Activated T-cell treated with anti-CD3 and anti-CD28 coated beads, Interleukin-2, amount 50 U/mL, for 72 hours (primary cell): Measurements from ENCODE around the gene NOB1. TPM values are rescaled to one million over a fixed set of nuclear protein-coding genes. Genes with fewer than 3 reads are reported as not detected.
"Not testable (repeated sequence)": the region's sequence is repeated elsewhere in the genome, so short reads cannot be mapped to it uniquely, and the experiment has no call there.

Experiments used
- ATAC-seq, 2 donors: fragments of 150-1000 bp; cut with Tn5 transposase; replicated peaks in 1 of 2; 2 replicates each; pipeline ENCODE4 v1.10.0; 2021; ENCODE audit warnings: moderate library complexity in 2 of 2, mild to moderate bottlenecking in 1 of 2
- DNase-seq, 2 donors: peaks; one replicate each; pipeline ENCODE4 v3.0.0; 2021 to 2022; ENCODE audit warnings: mixed read lengths in 1 of 2
- H3K27ac Mint-ChIP-seq: one replicate; pipeline ENCODE4 v1.8.0; 2022; ENCODE audit warnings: mild to moderate bottlenecking, moderate library complexity, mixed read lengths
- H3K27me3 Mint-ChIP-seq: one replicate; pipeline ENCODE4 v1.8.0; 2022; ENCODE audit warnings: low read depth, mixed read lengths
- H3K36me3 Mint-ChIP-seq, 2 donors: one replicate each; pipeline ENCODE4 v1.8.0; 2022; ENCODE audit warnings: mixed read lengths in 2 of 2, mild to moderate bottlenecking in 1 of 2; ENCODE audit not compliant: insufficient read depth in 2 of 2
- H3K4me1 Mint-ChIP-seq: one replicate; pipeline ENCODE4 v1.8.0; 2022; ENCODE audit warnings: low read depth, mixed read lengths
- H3K4me3 Mint-ChIP-seq, 2 donors: one replicate each; pipeline ENCODE4 v1.8.0; 2022; ENCODE audit warnings: mild to moderate bottlenecking in 2 of 2, mixed read lengths in 2 of 2, moderate library complexity in 2 of 2
- H3K9me3 Mint-ChIP-seq, 2 donors: one replicate each; pipeline ENCODE4 v1.8.0; 2022; ENCODE audit warnings: mixed read lengths in 2 of 2
- total RNA-seq, 2 donors: library from RNA; stranded (reverse); gene quantifications; one replicate each; pipeline ENCODE4 v1.2.3, GENCODE V29; 2022

The NOB1 gene
- total RNA-seq, 2 donors from 2014 or later = 135 to 152 TPM

DNA sequence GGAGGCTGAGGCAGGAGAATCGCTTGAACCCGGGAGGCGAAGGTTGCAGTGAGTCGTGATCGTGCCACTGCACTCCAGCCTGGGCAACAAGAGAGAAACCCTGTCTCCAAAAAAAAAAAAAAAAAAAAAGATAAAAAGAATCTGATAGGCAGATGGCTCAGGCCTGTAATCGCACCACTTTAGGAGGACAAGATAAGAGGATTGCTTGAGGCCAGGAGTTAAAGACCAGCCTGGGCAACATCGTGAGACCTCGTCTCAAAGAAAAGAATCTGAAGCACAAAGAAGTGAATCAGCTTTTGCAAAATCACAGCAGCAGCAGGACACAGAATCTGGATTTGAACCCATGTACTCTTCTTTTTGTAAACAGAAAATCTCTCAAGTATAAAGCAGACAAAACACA, 7.6 kb downstream of the NOB1 start:
- H3K4me1 Mint-ChIP-seq = peaks cover 3% of the 10 kb centered on the region
- no peak overlapping the region for H3K27ac Mint-ChIP-seq

DNA sequence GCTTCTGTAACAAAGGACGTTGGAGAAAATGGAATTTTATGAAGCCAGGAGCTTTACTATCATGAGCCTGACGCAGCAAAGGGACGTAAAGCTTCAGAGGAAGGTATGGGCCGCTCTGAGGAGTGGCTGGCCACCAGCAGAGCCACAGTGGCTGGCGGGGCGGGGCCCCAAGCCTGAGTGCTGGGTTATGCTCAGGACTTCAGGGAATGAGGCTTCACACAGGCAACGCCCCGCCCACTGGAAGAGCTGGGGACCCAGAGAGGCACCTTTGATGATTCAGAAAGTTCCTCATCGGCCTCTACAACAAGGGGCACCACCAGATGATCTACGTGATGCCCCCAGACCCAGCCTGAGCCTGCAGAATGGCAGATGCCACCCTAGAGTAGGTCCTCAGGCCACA, 8.8 kb downstream of the NOB1 start:
- Mint-ChIP-seq H3K4me3 (no peak overlapping the region), H3K36me3 (peaks cover 10 to 55% of the 10 kb centered on the region in 2 donors), H3K27me3 (no peaks in the 10 kb centered on the region), H3K27ac (no peak overlapping the region), H3K9me3 (no peaks in the 10 kb centered on the region), H3K4me1 (no peaks in the 10 kb centered on the region)
- no peak for DNase-seq
- no peak for ATAC-seq

More for the DNA sequence above, 7.6 kb downstream of the NOB1 start:
- Mint-ChIP-seq H3K36me3 (peaks cover 10 to 52% of the 10 kb centered on the region in 2 donors), H3K4me3 (no peak overlapping the region), H3K27me3 (no peaks in the 10 kb centered on the region), H3K9me3 (no peaks in the 10 kb centered on the region)
- DNase-seq = no peak
- ATAC-seq = no peak

GRCh38 chr16:69745232-69745612, 9.5 kb downstream of the NOB1 start:
- Mint-ChIP-seq H3K27me3 (no peaks in the 10 kb centered on the region), H3K27ac (no peak overlapping the region)

GRCh38 chr16:69744363-69745231, 10.1 kb downstream of the NOB1 start:
- H3K4me1 Mint-ChIP-seq = no peaks in the 10 kb centered on the region
- H3K27ac Mint-ChIP-seq = peak overlapping the region; percentile 23
- no peak for DNase-seq

More at GRCh38 chr16:69745232-69745612, 9.5 kb downstream of the NOB1 start:
- Mint-ChIP-seq H3K9me3 (no peaks in the 10 kb centered on the region), H3K4me1 (no peaks in the 10 kb centered on the region), H3K36me3 (peaks cover 10 to 51% of the 10 kb centered on the region in 2 donors), H3K4me3 (no peak overlapping the region)
- DNase-seq = no peak
- ATAC-seq = no peak

GRCh38 chr16:69741951-69742904, 12.5 kb downstream of the NOB1 start:
- ATAC-seq = no peak
- Mint-ChIP-seq H3K9me3 (no peaks in the 10 kb centered on the region), H3K4me3 (no peak overlapping the region), H3K27me3 (no peaks in the 10 kb centered on the region), H3K4me1 (no peaks in the 10 kb centered on the region), H3K27ac (no peak overlapping the region), H3K36me3 (peaks cover 6 to 36% of the 10 kb centered on the region in 2 donors)
- no peak for DNase-seq

More at GRCh38 chr16:69744363-69745231, 10.1 kb downstream of the NOB1 start:
- H3K4me3 Mint-ChIP-seq = no peak overlapping the region
- peaks cover 10 to 49% of the 10 kb centered on the region in 2 donors for H3K36me3 Mint-ChIP-seq
- H3K9me3 Mint-ChIP-seq = no peaks in the 10 kb centered on the region
- ATAC-seq = no peak
- no peaks in the 10 kb centered on the region for H3K27me3 Mint-ChIP-seq

DNA sequence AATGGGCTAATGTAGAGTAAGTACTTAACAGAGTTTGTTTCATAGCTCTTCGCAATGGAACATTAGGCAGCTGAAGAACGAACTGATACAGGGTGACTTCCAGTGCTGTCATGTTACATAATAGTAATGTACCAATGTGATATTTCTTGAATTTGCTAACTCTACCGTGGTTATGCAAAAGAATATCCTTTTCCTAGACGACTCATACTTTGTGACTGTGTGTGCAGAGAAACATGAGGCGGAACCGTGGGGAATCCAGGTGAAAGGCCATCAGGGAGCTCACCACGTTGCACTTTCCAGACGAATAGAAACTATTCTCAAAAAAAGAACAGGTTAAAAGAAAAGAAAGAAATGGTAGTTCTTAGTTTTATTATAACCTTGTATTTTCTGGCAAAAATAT, 13.2 kb downstream of the NOB1 start:
- H3K36me3 Mint-ChIP-seq = peaks cover 6 to 35% of the 10 kb centered on the region in 2 donors
- no peaks in the 10 kb centered on the region for H3K27me3 Mint-ChIP-seq
- ATAC-seq (no peak), DNase-seq (no peak)
- no peak overlapping the region for H3K27ac Mint-ChIP-seq
- H3K4me3 Mint-ChIP-seq = no peak overlapping the region
- no peaks in the 10 kb centered on the region for H3K9me3 Mint-ChIP-seq
- H3K4me1 Mint-ChIP-seq = no peaks in the 10 kb centered on the region

- Mint-ChIP-seq H3K27ac (no peak overlapping the region), H3K9me3 (no peaks in the 10 kb centered on the region), H3K36me3 (no peaks in the 10 kb centered on the region), H3K4me3 (no peak overlapping the region), H3K27me3 (no peaks in the 10 kb centered on the region), H3K4me1 (peaks cover 15% of the 10 kb centered on the region)
- DNase-seq (no peak), ATAC-seq (no peak)
Observed at GRCh38 chr16:69732101-69732500, 22.6 kb downstream of the NOB1 start.

DNA sequence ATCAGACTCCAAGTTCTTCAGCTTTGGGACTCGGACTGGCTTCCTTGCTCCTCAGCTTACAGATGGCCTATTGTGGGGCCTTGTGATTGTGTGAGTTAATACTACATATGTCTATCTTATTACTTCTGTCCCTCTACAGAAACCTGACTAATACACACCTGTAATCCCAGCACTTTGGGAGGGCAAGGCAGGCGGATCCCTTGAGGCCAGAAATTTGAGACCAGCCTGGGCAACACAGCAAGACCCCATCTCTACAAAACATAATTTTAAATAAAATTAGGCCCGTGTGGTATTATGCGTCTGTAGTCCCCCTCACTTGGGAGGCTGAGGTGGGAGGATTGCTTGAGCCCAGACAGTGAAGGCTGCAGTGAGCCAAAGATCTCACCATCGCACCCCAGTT, 23.4 kb downstream of the NOB1 start:
- H3K9me3 Mint-ChIP-seq, H3K27ac Mint-ChIP-seq: not testable (repeated sequence)
- peaks cover 23% of the 10 kb centered on the region for H3K4me1 Mint-ChIP-seq

DNA sequence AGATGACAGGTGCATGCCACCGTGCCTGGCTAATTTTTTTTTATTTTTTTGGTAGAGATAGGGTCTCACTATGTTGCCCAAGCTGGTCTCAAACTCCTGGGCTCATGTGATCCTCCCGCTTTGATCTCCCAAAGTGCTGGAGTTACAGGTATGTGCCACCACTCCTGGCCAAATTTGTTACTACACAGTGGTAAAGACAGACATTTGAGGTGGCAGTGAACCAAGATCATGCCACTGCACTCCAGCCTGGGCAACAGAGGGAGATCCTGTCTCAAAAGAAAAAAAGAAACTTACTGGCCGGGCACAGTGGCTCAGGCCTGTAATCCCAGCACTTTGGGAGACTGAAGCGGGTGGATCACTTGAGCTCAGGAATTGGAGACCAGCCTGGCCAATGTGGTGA, 25.7 kb downstream of the NOB1 start:
- H3K4me1 Mint-ChIP-seq = peaks cover 40% of the 10 kb centered on the region
- H3K9me3 Mint-ChIP-seq, H3K27me3 Mint-ChIP-seq, ATAC-seq, H3K27ac Mint-ChIP-seq, H3K4me3 Mint-ChIP-seq, DNase-seq, H3K36me3 Mint-ChIP-seq: not testable (repeated sequence)

More for the DNA sequence above, 23.4 kb downstream of the NOB1 start:
- not testable (repeated sequence) for H3K27me3 Mint-ChIP-seq, ATAC-seq, H3K4me3 Mint-ChIP-seq, DNase-seq, H3K36me3 Mint-ChIP-seq

GRCh38 chr16:69727916-69728270, 26.8 kb downstream of the NOB1 start:
- Mint-ChIP-seq H3K27me3 (no peaks in the 10 kb centered on the region), H3K4me1 (peaks cover 49% of the 10 kb centered on the region), H3K4me3 (peak overlapping the region in 1 of 2 donors; percentile 94), H3K36me3 (no peaks in the 10 kb centered on the region), H3K9me3 (no peaks in the 10 kb centered on the region), H3K27ac (no peak overlapping the region)
- ATAC-seq (no peak), DNase-seq (no peak)

GRCh38 chr16:69726313-69727060, 28.2 kb downstream of the NOB1 start, which contains the start of gene NQO1:
Gene NQO1, minus strand, starts transcription at chr16:69726560. Its CDS starts 121 bp downstream, at chr16:69726439.
- H3K36me3 Mint-ChIP-seq = no peaks in the 10 kb centered on the region
- DNase-seq (peak; percentile 94 to 96), ATAC-seq (peak; percentile 100)
- H3K4me3 Mint-ChIP-seq = peak within 1 kb of the TSS; percentile 94 to 98
- peaks cover 50% of the 10 kb centered on the region for H3K4me1 Mint-ChIP-seq
- no peaks in the 10 kb centered on the region for H3K9me3 Mint-ChIP-seq
- H3K27me3 Mint-ChIP-seq = no peaks in the 10 kb centered on the region
- peak within 1 kb of the TSS; percentile 94 for H3K27ac Mint-ChIP-seq

GRCh38 chr16:69725480-69726312, 29.0 kb downstream of the NOB1 start:
- H3K27ac Mint-ChIP-seq = peak overlapping the region; percentile 94
- H3K4me3 Mint-ChIP-seq = peak overlapping the region; percentile 94 to 98
- no peak for DNase-seq
- peaks cover 50% of the 10 kb centered on the region for H3K4me1 Mint-ChIP-seq
- H3K36me3 Mint-ChIP-seq = no peaks in the 10 kb centered on the region
- no peaks in the 10 kb centered on the region for H3K27me3 Mint-ChIP-seq
- no peaks in the 10 kb centered on the region for H3K9me3 Mint-ChIP-seq
- no peak for ATAC-seq
